ENCODE data around the gene SEPTIN7.

SEPTIN7 gene

GRCh38 chr7:35787925-35788324 lies 12.9 kb upstream of the SEPTIN7 start:
- DNase-seq (ENCODE audit: low read depth, low spot score), result no peak

- DNase-seq (ENCODE audit: low read depth, low spot score), result no peak
These were observed 8.4 kb upstream of the SEPTIN7 start for GRCh38 chr7:35792472-35792871.

GRCh38 chr7:35792873-35793489 lies 7.9 kb upstream of the SEPTIN7 start:
- no peak for DNase-seq (ENCODE audit: low read depth, low spot score)

- DNase-seq (ENCODE audit: low read depth, low spot score), result no peak
These were observed 3.5 kb upstream of the SEPTIN7 start for GRCh38 chr7:35797311-35797710.

- peak; percentile 82 for DNase-seq (ENCODE audit: low read depth, low spot score)
These were observed 775 bp upstream of the SEPTIN7 start for GRCh38 chr7:35799846-35800717.

GRCh38 chr7:35801392-35802101 lies 690 bp downstream of the SEPTIN7 start:
- DNase-seq (ENCODE audit: low read depth, low spot score), result no peak

GRCh38 chr7:35802102-35802466 lies 1.2 kb downstream of the SEPTIN7 start:
- no peak for DNase-seq (ENCODE audit: low read depth, low spot score)

GRCh38 chr7:35802649-35803048 lies 1.8 kb downstream of the SEPTIN7 start:
- no peak for DNase-seq (ENCODE audit: low read depth, low spot score)

- no peak for DNase-seq (ENCODE audit: low read depth, low spot score)
These were observed 3.5 kb downstream of the SEPTIN7 start for GRCh38 chr7:35804231-35804970.

GRCh38 chr7:35805876-35806275 lies 5.0 kb downstream of the SEPTIN7 start:
- no peak for DNase-seq (ENCODE audit: low read depth, low spot score)

GRCh38 chr7:35816514-35816913 lies 15.7 kb downstream of the SEPTIN7 start:
- no peak for DNase-seq (ENCODE audit: low read depth, low spot score)

GRCh38 chr7:35817181-35817580 lies 16.3 kb downstream of the SEPTIN7 start:
- no peak for DNase-seq (ENCODE audit: low read depth, low spot score)

GRCh38 chr7:35817930-35818329 lies 17.1 kb downstream of the SEPTIN7 start:
- no peak for DNase-seq (ENCODE audit: low read depth, low spot score)

- DNase-seq (ENCODE audit: low read depth, low spot score), result no peak
These were observed 17.7 kb downstream of the SEPTIN7 start for GRCh38 chr7:35818513-35818912.

- DNase-seq (ENCODE audit: low read depth, low spot score), result no peak
These were observed 18.5 kb downstream of the SEPTIN7 start for GRCh38 chr7:35819310-35819709.

GRCh38 chr7:35819954-35820703 lies 19.3 kb downstream of the SEPTIN7 start:
- no peak for DNase-seq (ENCODE audit: low read depth, low spot score)

GRCh38 chr7:35820858-35821257 lies 20.0 kb downstream of the SEPTIN7 start:
- DNase-seq (ENCODE audit: low read depth, low spot score), result no peak

- no peak for DNase-seq (ENCODE audit: low read depth, low spot score)
These were observed 22.6 kb downstream of the SEPTIN7 start for GRCh38 chr7:35823440-35823839.

- no peak for DNase-seq (ENCODE audit: low read depth, low spot score)
These were observed 25.1 kb downstream of the SEPTIN7 start for GRCh38 chr7:35825974-35826373.

- no peak for DNase-seq (ENCODE audit: low read depth, low spot score)
These were observed 25.9 kb downstream of the SEPTIN7 start for GRCh38 chr7:35826751-35827150.

- no peak for DNase-seq (ENCODE audit: low read depth, low spot score)
These were observed 28.0 kb downstream of the SEPTIN7 start for GRCh38 chr7:35828817-35829216.
